Osteocyte (in vitro differentiated cells): ENCODE measurements around the gene THUMPD2. TPM values are rescaled to one million over a fixed set of nuclear protein-coding genes. Genes with fewer than 3 reads are reported as not detected.

Experiments
- DNase-seq: peaks from one replicate; pipeline ENCODE4 v3.0.0; 2021; ENCODE audit warnings: mixed read lengths; ENCODE audit not compliant: unreplicated experiment; ENCODE audit errors: extremely low spot score
- H3K27ac Mint-ChIP-seq: one replicate; pipeline ENCODE4 v1.8.0; 2021; ENCODE audit warnings: mild to moderate bottlenecking, mixed read lengths; ENCODE audit not compliant: unreplicated experiment
- H3K27me3 Mint-ChIP-seq: one replicate; pipeline ENCODE4 v1.8.0; 2021; ENCODE audit warnings: mixed read lengths; ENCODE audit not compliant: unreplicated experiment
- H3K36me3 Mint-ChIP-seq: one replicate; pipeline ENCODE4 v1.8.0; 2021; ENCODE audit warnings: mixed read lengths; ENCODE audit not compliant: unreplicated experiment
- H3K4me1 Mint-ChIP-seq: one replicate; pipeline ENCODE4 v1.8.0; 2021; ENCODE audit warnings: mixed read lengths; ENCODE audit not compliant: unreplicated experiment
- H3K4me3 Mint-ChIP-seq: one replicate; pipeline ENCODE4 v1.8.0; 2021; ENCODE audit warnings: mild to moderate bottlenecking, moderate library complexity, mixed read lengths; ENCODE audit not compliant: unreplicated experiment
- H3K9me3 Mint-ChIP-seq: one replicate; pipeline ENCODE4 v1.8.0; 2021; ENCODE audit warnings: mixed read lengths; ENCODE audit not compliant: unreplicated experiment
- CTCF ChIP-seq: fragments of 200-600 bp; sonication (generic); IDR thresholded peaks from 2 replicates; pipeline ENCODE4 v1.5.0; 2021; ENCODE audit warnings: antibody characterized with exemption, mild to moderate bottlenecking, moderate library complexity
- total RNA-seq: library from RNA; stranded (reverse); gene quantifications from 2 replicates; pipeline ENCODE4 v1.2.1, GENCODE V29; 2021

Gene THUMPD2
- total RNA-seq, 1 donor from 2014 or later: 7.3 TPM

GRCh38 chr2:39689876-39690275 lies 89.2 kb downstream of the THUMPD2 start:
- Mint-ChIP-seq H3K27me3 (peaks cover 4% of the 10 kb centered on the region), H3K27ac (no peak overlapping the region), H3K9me3 (peaks cover 15% of the 10 kb centered on the region), H3K4me1 (peaks cover 2% of the 10 kb centered on the region), H3K36me3 (peaks cover 4% of the 10 kb centered on the region), H3K4me3 (no peak overlapping the region)
- no peak for TF ChIP-seq CTCF
- no peak for DNase-seq

DNA sequence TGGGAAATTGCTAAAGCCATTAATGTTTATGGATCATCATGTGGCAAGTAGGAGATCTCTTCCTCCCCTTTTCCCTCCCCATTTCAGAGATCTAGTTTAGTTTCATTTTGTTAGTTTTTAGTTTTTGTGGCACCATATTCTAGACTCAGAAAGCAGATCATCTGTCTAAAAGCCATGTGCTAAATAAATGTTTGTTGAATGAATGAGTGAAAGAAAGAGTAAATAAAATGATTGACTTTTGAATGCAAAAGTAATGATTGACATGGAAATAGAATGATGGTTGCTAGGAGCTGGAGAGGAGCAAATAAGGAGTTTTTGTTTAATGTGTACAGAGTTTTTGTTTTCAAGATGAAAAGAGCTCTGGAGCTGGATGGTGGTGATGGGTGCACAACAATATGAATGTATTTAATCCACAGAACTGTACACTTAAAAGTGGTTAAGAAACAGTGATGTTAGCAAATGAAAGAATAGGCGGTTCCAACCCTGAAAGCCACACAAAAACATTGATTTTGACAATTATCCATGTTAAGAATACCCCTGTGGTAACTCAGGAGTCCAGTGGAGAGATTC lies 89.7 kb downstream of the THUMPD2 start:
- TF ChIP-seq CTCF: no peak
- peaks cover 15% of the 10 kb centered on the region for H3K9me3 Mint-ChIP-seq
- H3K4me3 Mint-ChIP-seq: no peak overlapping the region
- peaks cover 2% of the 10 kb centered on the region for H3K4me1 Mint-ChIP-seq
- H3K27me3 Mint-ChIP-seq: peaks cover 10% of the 10 kb centered on the region
- no peak for DNase-seq
- H3K36me3 Mint-ChIP-seq: peaks cover 4% of the 10 kb centered on the region
- no peak overlapping the region for H3K27ac Mint-ChIP-seq

GRCh38 chr2:39688181-39688580 lies 90.9 kb downstream of the THUMPD2 start:
- H3K4me3 Mint-ChIP-seq: no peak overlapping the region
- peaks cover 2% of the 10 kb centered on the region for H3K4me1 Mint-ChIP-seq
- no peak for DNase-seq
- peaks cover 16% of the 10 kb centered on the region for H3K27me3 Mint-ChIP-seq
- peaks cover 4% of the 10 kb centered on the region for H3K36me3 Mint-ChIP-seq
- H3K9me3 Mint-ChIP-seq: peaks cover 15% of the 10 kb centered on the region
- no peak overlapping the region for H3K27ac Mint-ChIP-seq
- TF ChIP-seq CTCF: no peak

- Mint-ChIP-seq H3K27ac (no peak overlapping the region), H3K36me3 (peaks cover 4% of the 10 kb centered on the region), H3K27me3 (peaks cover 24% of the 10 kb centered on the region), H3K4me1 (peaks cover 2% of the 10 kb centered on the region), H3K9me3 (peaks cover 9% of the 10 kb centered on the region), H3K4me3 (no peak overlapping the region)
- TF ChIP-seq CTCF: no peak
- DNase-seq: no peak
Observed at GRCh38 chr2:39686456-39686855, 92.6 kb downstream of the THUMPD2 start.

Other genes with a start within 250 kb of the THUMPD2 start
- 0.71 and 1.6 TPM in 2 replicates for gene TMEM178A, start 113.3 kb downstream of the THUMPD2 start, total RNA-seq